Measurements from ENCODE around the gene KCNQ1.

The KCNQ1 gene, protein sequence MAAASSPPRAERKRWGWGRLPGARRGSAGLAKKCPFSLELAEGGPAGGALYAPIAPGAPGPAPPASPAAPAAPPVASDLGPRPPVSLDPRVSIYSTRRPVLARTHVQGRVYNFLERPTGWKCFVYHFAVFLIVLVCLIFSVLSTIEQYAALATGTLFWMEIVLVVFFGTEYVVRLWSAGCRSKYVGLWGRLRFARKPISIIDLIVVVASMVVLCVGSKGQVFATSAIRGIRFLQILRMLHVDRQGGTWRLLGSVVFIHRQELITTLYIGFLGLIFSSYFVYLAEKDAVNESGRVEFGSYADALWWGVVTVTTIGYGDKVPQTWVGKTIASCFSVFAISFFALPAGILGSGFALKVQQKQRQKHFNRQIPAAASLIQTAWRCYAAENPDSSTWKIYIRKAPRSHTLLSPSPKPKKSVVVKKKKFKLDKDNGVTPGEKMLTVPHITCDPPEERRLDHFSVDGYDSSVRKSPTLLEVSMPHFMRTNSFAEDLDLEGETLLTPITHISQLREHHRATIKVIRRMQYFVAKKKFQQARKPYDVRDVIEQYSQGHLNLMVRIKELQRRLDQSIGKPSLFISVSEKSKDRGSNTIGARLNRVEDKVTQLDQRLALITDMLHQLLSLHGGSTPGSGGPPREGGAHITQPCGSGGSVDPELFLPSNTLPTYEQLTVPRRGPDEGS

GRCh38 chr11:2444821-2445745 is at the start of gene KCNQ1:
Gene KCNQ1, plus strand, starts transcription at chr11:2445008. Its CDS starts 91 bp downstream, at chr11:2445099.
- H3K4me3 ChIP-seq (ENCODE audit: low read depth, low read length): no peak within 1 kb of the TSS
- TF ChIP-seq CTCF (IDR thresholded peaks at IDR 0.05; ENCODE audit: borderline replicate concordance, insufficient read depth, low read depth, low read length): no peak

DNA sequence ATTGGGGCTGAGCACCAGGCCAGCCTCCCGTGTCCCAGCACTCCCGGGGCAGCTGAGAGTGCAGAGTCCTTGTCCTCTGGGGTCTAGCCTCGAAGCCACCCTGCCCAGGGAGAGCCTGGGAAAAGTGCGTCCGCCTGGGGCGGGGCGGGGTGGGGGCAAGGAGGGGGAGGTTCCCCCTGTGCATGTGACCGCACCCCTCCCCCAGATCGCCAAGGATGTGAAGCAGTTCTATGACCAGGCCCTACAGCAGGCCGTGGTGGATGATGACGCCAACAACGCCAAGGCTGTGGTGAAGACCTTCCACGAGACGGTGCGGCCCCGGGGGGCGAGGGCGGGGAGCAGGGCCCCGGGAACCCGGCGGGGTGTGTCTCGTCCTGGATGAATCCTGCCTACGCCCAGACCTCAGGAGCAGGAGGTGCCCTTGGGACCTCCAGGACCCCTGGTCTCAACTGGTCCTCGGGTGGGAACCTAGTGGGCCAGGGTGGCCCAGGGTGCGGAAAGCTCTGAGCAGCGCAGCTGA is 49.5 kb upstream of the KCNQ1 start:
- no peak overlapping the region for H3K4me3 ChIP-seq (ENCODE audit: low read depth, low read length)
- no peak for TF ChIP-seq CTCF (IDR thresholded peaks at IDR 0.05; ENCODE audit: borderline replicate concordance, insufficient read depth, low read depth, low read length)

DNA sequence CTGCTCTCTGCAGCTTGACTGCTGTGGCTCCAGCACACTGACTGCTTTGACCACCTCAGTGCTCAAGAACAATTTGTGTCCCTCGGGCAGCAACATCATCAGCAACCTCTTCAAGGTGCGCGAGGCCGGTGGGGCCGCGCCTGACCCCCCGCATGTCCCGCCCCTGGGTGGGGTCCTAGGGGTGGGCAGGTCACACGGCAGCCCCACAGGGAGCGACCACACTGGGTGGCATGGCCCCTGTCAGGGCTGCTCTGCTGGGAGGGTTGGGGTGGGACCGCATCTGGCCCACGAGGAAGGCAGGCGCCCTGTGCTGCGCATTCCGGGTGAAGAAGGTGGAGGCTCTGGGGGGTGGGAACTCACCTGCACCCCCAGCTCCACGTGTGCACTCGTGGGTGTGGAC is 49.0 kb upstream of the KCNQ1 start:
- H3K4me3 ChIP-seq (ENCODE audit: low read depth, low read length): no peak overlapping the region

DNA sequence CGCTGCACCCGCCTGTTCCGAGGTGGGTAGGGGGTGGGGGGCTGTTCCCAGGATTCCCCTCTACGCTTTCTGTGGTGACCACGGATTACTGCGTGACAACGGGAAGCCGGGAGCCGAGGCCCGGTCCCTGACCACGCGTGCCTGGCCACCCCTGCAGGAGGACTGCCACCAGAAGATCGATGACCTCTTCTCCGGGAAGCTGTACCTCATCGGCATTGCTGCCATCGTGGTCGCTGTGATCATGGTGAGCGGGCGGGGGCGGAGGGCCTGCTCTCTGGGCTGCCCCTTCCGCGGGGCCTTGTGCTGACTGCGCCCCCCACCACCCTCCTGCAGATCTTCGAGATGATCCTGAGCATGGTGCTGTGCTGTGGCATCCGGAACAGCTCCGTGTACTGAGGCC is 48.3 kb upstream of the KCNQ1 start:
- TF ChIP-seq CTCF (IDR thresholded peaks at IDR 0.05; ENCODE audit: borderline replicate concordance, insufficient read depth, low read depth, low read length): no peak
- H3K4me3 ChIP-seq (ENCODE audit: low read depth, low read length): no peak overlapping the region

More for the DNA sequence above, 49.0 kb upstream of the KCNQ1 start:
- no peak for TF ChIP-seq CTCF (IDR thresholded peaks at IDR 0.05; ENCODE audit: borderline replicate concordance, insufficient read depth, low read depth, low read length)

DNA sequence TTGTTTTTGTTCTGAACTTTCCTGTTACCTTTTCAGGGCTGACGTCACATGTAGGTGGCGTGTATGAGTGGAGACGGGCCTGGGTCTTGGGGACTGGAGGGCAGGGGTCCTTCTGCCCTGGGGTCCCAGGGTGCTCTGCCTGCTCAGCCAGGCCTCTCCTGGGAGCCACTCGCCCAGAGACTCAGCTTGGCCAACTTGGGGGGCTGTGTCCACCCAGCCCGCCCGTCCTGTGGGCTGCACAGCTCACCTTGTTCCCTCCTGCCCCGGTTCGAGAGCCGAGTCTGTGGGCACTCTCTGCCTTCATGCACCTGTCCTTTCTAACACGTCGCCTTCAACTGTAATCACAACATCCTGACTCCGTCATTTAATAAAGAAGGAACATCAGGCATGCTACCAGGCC is 47.8 kb upstream of the KCNQ1 start:
- no peak overlapping the region for H3K4me3 ChIP-seq (ENCODE audit: low read depth, low read length)
- no peak for TF ChIP-seq CTCF (IDR thresholded peaks at IDR 0.05; ENCODE audit: borderline replicate concordance, insufficient read depth, low read depth, low read length)

- no peak overlapping the region for H3K4me3 ChIP-seq (ENCODE audit: low read depth, low read length)
- TF ChIP-seq CTCF (IDR thresholded peaks at IDR 0.05; ENCODE audit: borderline replicate concordance, insufficient read depth, low read depth, low read length): no peak
Measured at GRCh38 chr11:2398664-2399355, 46.0 kb upstream of the KCNQ1 start.

Data from GM12875 (cell line).